AG10803 (cell line): ENCODE results near the gene TRPM3.
A peak's percentile ranks its signal among the peaks of the same experiment; 100 is the strongest.

ENCODE experiments used
- DNase-seq: peaks from one replicate; pipeline ENCODE4 v3.0.0; 2010; ENCODE audit warnings: low read depth
- H3K4me3 ChIP-seq: 2 replicates; pipeline ENCODE4 v1.5.1; 2011; ENCODE audit warnings: mild to moderate bottlenecking, low read length, control low read depth
- CTCF ChIP-seq: conservative IDR thresholded peaks from 2 replicates; pipeline ENCODE4 v1.5.1; 2011; ENCODE audit warnings: mild to moderate bottlenecking, low read length, control low read depth, inconsistent platforms

Gene TRPM3

GRCh38 chr9:70861376-70861775 lies 260.0 kb downstream of the TRPM3 start:
- DNase-seq, result no peak
- no peak for TF ChIP-seq CTCF
- no peak overlapping the region for H3K4me3 ChIP-seq

GRCh38 chr9:70859694-70860093 lies 261.7 kb downstream of the TRPM3 start:
- no peak for TF ChIP-seq CTCF
- H3K4me3 ChIP-seq, result no peak overlapping the region
- no peak for DNase-seq

- no peak for DNase-seq
- TF ChIP-seq CTCF, result no peak
- no peak overlapping the region for H3K4me3 ChIP-seq
Observed at GRCh38 chr9:70856411-70856810, 265.0 kb downstream of the TRPM3 start.

- DNase-seq, result no peak
- no peak overlapping the region for H3K4me3 ChIP-seq
- TF ChIP-seq CTCF, result no peak
Observed at GRCh38 chr9:70852711-70853240, 268.6 kb downstream of the TRPM3 start.

GRCh38 chr9:70840266-70840665 lies 281.2 kb downstream of the TRPM3 start:
- no peak overlapping the region for H3K4me3 ChIP-seq
- no peak for DNase-seq
- TF ChIP-seq CTCF, result no peak

- TF ChIP-seq CTCF, result no peak
- no peak overlapping the region for H3K4me3 ChIP-seq
- no peak for DNase-seq
Observed at GRCh38 chr9:70835323-70835722, 286.1 kb downstream of the TRPM3 start.

GRCh38 chr9:70832492-70832891 lies 288.9 kb downstream of the TRPM3 start:
- H3K4me3 ChIP-seq, result no peak overlapping the region
- no peak for TF ChIP-seq CTCF
- peak; percentile 2 for DNase-seq
